H1 (cell line): ENCODE results near the gene CAMK1. TPM values are rescaled to one million over a fixed set of nuclear protein-coding genes. Genes with fewer than 3 reads are reported as not detected.

Source experiments
- BRCA1 ChIP-seq: IDR thresholded peaks from 2 replicates; pipeline ENCODE4 v1.6.1; 2012; ENCODE audit warnings: low read depth, low read length, improper control_type of control experiment
- CHD2 ChIP-seq: IDR thresholded peaks from 2 replicates; pipeline ENCODE4 v1.6.1; 2012; ENCODE audit warnings: low read length, improper control_type of control experiment
- CHD7 ChIP-seq: fragments of 300-600 bp; sonication (generic); IDR thresholded peaks from 2 replicates; pipeline ENCODE4 v1.7.1; 2012; ENCODE audit warnings: low read length, moderate library complexity, mild to moderate bottlenecking, inconsistent platforms; ENCODE audit not compliant: insufficient replicate concordance
- MAX ChIP-seq: IDR thresholded peaks from 2 replicates; pipeline ENCODE4 v1.6.1; 2012; ENCODE audit warnings: inconsistent platforms
- PHF8 ChIP-seq: fragments of 200-600 bp; sonication (generic); conservative IDR thresholded peaks from 2 replicates; pipeline ENCODE4 v1.7.1; 2012; ENCODE audit warnings: low read depth, mild to moderate bottlenecking, inconsistent platforms, low read length, moderate library complexity
- POLR2AphosphoS5 ChIP-seq: IDR thresholded peaks from 2 replicates; pipeline ENCODE4 v1.6.1; 2011; ENCODE audit warnings: low read depth, low read length
- SIX5 ChIP-seq: IDR thresholded peaks from 2 replicates; pipeline ENCODE4 v1.6.1; 2011; ENCODE audit warnings: mild to moderate bottlenecking, low read depth, low read length
- TAF7 ChIP-seq: optimal IDR thresholded peaks from 2 replicates; pipeline ENCODE3; 2011; ENCODE audit warnings: low read depth, mild to moderate bottlenecking, inconsistent platforms, low read length, moderate library complexity, borderline replicate concordance
- polyA plus RNA-seq, 7 experiments: library from polyadenylated mRNA; depleted of rRNA in 3 of 7; stranded (reverse) in 5 of 7; unstranded in 2 of 7; fragments of >200 nt in 5 of 7; fragments of 200-250 nt in 2 of 7; gene quantifications; 1 replicate in 5 of 7; 2 replicates in 1 of 7; 4 replicates in 1 of 7; pipeline versions ENCODE4 v1.2.1 to v1.2.3, GENCODE V29; 2011 to 2013; ENCODE audit warnings: missing spikeins in 2 of 7, mixed read lengths in 2 of 7
- total RNA-seq: library from RNA; stranded (reverse); fragmentation: NEBNext Ultra II Directional; extraction: Animal tissue kit (Norgen Biotek cat#: 25700); gene quantifications from 2 replicates; pipeline ENCODE4 v1.2.1, GENCODE V29; 2021

Gene CAMK1
- total and polyA plus RNA-seq, 2 of the 8 experiments (the other 6 are each of a cell fraction or from before 2014, with no cell fraction given), result 4.9 to 5.1 TPM

GRCh38 chr3:9749645-9750555 is 19.8 kb downstream of the CAMK1 start, which contains the start of gene OGG1 (continued):
- peak; percentile 84 for TF ChIP-seq PHF8
- no peak for TF ChIP-seq BRCA1
- no peak for TF ChIP-seq SIX5
- no peak for TF ChIP-seq CHD7
- peak; percentile 49 for TF ChIP-seq POLR2AphosphoS5
- peak; percentile 77 for TF ChIP-seq TAF7
- peak; percentile 36; the same call in 1 of the 2 replicates for TF ChIP-seq MAX
- TF ChIP-seq CHD2, result peak; percentile 58; the same call in 1 of the 2 replicates
